PC-3 (cell line): Measurements from ENCODE around the gene SEC14L1. TPM values are rescaled to one million over a fixed set of nuclear protein-coding genes. Genes with fewer than 3 reads are reported as not detected.
A peak's percentile ranks its signal among the peaks of the same experiment; 100 is the strongest.

Experiments used
- ATAC-seq: fragments of 200-7000 bp; cut with Tn5 transposase; 2 replicates; pipeline ENCODE4 v1.9.1; 2020; ENCODE audit warnings: mild to moderate bottlenecking, moderate library complexity
- BruUV-seq: library from RNA; stranded (reverse); fragments of 400-500 nt; replicated peaks from 2 replicates; lab custom pipeline; 2021; lab: Mats Ljungman, UMichigan
- CTCF ChIA-PET: fragments of 300-600 bp; sonication (Branson Sonifier 250); formaldehyde crosslinking; loops from one replicate; lab custom pipeline; 2022; ENCODE audit warnings: antibody characterized with exemption; lab: Charles Lee
- POLR2A ChIA-PET: fragments of 300-600 bp; sonication (Branson Sonifier 250); formaldehyde crosslinking; loops from one replicate; lab custom pipeline; 2022; ENCODE audit warnings: antibody characterized with exemption; ENCODE audit not compliant: unreplicated experiment; lab: Charles Lee
- DNase-seq: peaks from one replicate; pipeline ENCODE4 v3.0.0-alpha.2; 2015
- H2AFZ ChIP-seq: fragments of 300-600 bp; sonication (generic); 2 replicates; pipeline ENCODE4 v1.6.0; 2016; ENCODE audit warnings: antibody characterized with exemption, low read length
- H3F3A ChIP-seq: fragments of 300-600 bp; sonication (generic); one replicate; pipeline ENCODE4 v1.6.0; 2017; ENCODE audit warnings: antibody characterized with exemption, low read length, control low read depth, mild to moderate bottlenecking; ENCODE audit not compliant: unreplicated experiment
- H3K27ac ChIP-seq: fragments of 300-600 bp; sonication (generic); 2 replicates; pipeline ENCODE4 v1.5.1; 2016; ENCODE audit warnings: mild to moderate bottlenecking, low read length
- H3K27me3 ChIP-seq: fragments of 300-600 bp; sonication (generic); 2 replicates; pipeline ENCODE4 v1.6.1; 2016; ENCODE audit warnings: low read length, mixed read lengths
- H3K36me3 ChIP-seq: fragments of 300-600 bp; sonication (generic); 2 replicates; pipeline ENCODE4 v1.6.1; 2016; ENCODE audit warnings: low read depth, mixed run types, low read length, mixed read lengths
- H3K4me1 ChIP-seq: fragments of 300-600 bp; sonication (generic); 2 replicates; pipeline ENCODE4 v1.5.1; 2016; ENCODE audit warnings: low read length; ENCODE audit not compliant: insufficient read depth
- H3K4me2 ChIP-seq: fragments of 300-600 bp; sonication (generic); 2 replicates; pipeline ENCODE4 v1.6.0; 2016; ENCODE audit warnings: low read length
- H3K4me3 ChIP-seq: fragments of 300-600 bp; sonication (generic); 2 replicates; pipeline ENCODE4 v1.5.1; 2016; ENCODE audit warnings: mild to moderate bottlenecking, low read length, mixed read lengths
- H3K79me2 ChIP-seq: fragments of 300-600 bp; sonication (generic); 2 replicates; pipeline ENCODE4 v1.6.1; 2017; ENCODE audit warnings: low read length, mixed read lengths
- H3K9ac ChIP-seq: fragments of 300-600 bp; sonication (generic); 2 replicates; pipeline ENCODE4 v1.6.0; 2016; ENCODE audit warnings: mild to moderate bottlenecking, low read length
- H3K9me2 ChIP-seq: fragments of 300-600 bp; sonication (generic); replicated peaks from 2 replicates; pipeline ENCODE4 v1.6.1; 2016; ENCODE audit warnings: mixed run types, low read length, mixed read lengths
- H3K9me3 ChIP-seq: fragments of 300-600 bp; sonication (generic); 2 replicates; pipeline ENCODE4 v1.6.1; 2016; ENCODE audit warnings: low read length, mixed read lengths
- H4K20me1 ChIP-seq: fragments of 300-600 bp; sonication (generic); 2 replicates; pipeline ENCODE4 v1.6.1; 2016; ENCODE audit warnings: low read length, mixed read lengths
- EZH2 ChIP-seq: fragments of 300-600 bp; sonication (generic); IDR thresholded peaks from one replicate; pipeline ENCODE4 v1.6.1; 2017; ENCODE audit warnings: antibody characterized with exemption, mild to moderate bottlenecking, low read length; ENCODE audit not compliant: unreplicated experiment
- EZH2phosphoT487 ChIP-seq: fragments of 300-600 bp; sonication (generic); IDR thresholded peaks from 2 replicates; pipeline ENCODE4 v1.6.1; 2018; ENCODE audit warnings: mild to moderate bottlenecking, antibody characterized with exemption, low read length, borderline replicate concordance
- intact Hi-C: fragments of 100-400 bp; cut with micrococcal nuclease; formaldehyde crosslinking; loops from 2 replicates; pipeline ENCODE4 v1.9.0; 2023
- total RNA-seq: library from RNA; depleted of rRNA; stranded (reverse); fragments of >200 nt; gene quantifications from 2 replicates; pipeline ENCODE4 v1.2.3, GENCODE V29; 2014
- TF ChIP-seq, protein P1 (sequence below): fragments of 300-600 bp; sonication (generic); conservative IDR thresholded peaks from 2 replicates; pipeline ENCODE4 v1.5.1; 2017; ENCODE audit warnings: antibody characterized with exemption, low read depth, mild to moderate bottlenecking, low read length

Gene SEC14L1
- total RNA-seq, 1 experiment from 2014 or later: 39.8 TPM

DNA sequence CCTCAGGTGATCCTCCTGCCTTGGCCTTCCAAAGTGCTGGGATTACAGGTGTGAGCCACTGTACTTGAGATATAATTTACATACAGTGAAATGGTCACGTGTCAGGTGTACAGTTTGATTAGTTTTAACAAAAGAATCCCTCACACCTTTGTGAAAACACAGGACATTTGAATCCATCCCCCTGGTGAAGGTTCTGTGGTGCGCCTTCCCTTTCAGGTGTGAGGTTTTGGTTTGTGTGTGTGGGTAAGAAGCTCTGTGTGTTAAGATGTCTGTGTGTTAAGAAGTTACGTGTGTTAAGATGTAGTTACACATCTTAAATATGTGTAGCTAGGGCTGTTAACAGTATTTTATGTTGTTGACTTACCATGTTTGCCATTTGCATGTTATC lies 4.4 kb downstream of the SEC14L1 start:
- Histone ChIP-seq H4K20me1 (no peaks in the 10 kb centered on the region), H3K36me3 (peaks cover 53% of the 10 kb centered on the region), H3K79me2 (peaks cover 89% of the 10 kb centered on the region), H3K4me2 (peak overlapping the region; percentile 66), H2AFZ (peak overlapping the region; percentile 25), H3K9me2 (no peaks in the 10 kb centered on the region), H3K27me3 (no peaks in the 10 kb centered on the region), H3K9ac (peak overlapping the region; percentile 45), H3F3A (no peaks in the 10 kb centered on the region), H3K27ac (peak overlapping the region; percentile 71), H3K4me1 (peaks cover 41% of the 10 kb centered on the region), H3K4me3 (peak overlapping the region; percentile 27), H3K9me3 (no peaks in the 10 kb centered on the region)
- ATAC-seq: no peak
- BruUV-seq: no TSS peak
- intact Hi-C loops: no loop called here
- ChIA-PET POLR2A (no interaction called here), CTCF (interaction anchor here (0.6 to 1.0 kb wide), 2 partner anchors 43 to 50 kb away, joined by 5 to 14 read pairs; no protein-coding TSS in a partner anchor)
- no peak for TF ChIP-seq EZH2phosphoT487
- TF ChIP-seq, protein P1, sequence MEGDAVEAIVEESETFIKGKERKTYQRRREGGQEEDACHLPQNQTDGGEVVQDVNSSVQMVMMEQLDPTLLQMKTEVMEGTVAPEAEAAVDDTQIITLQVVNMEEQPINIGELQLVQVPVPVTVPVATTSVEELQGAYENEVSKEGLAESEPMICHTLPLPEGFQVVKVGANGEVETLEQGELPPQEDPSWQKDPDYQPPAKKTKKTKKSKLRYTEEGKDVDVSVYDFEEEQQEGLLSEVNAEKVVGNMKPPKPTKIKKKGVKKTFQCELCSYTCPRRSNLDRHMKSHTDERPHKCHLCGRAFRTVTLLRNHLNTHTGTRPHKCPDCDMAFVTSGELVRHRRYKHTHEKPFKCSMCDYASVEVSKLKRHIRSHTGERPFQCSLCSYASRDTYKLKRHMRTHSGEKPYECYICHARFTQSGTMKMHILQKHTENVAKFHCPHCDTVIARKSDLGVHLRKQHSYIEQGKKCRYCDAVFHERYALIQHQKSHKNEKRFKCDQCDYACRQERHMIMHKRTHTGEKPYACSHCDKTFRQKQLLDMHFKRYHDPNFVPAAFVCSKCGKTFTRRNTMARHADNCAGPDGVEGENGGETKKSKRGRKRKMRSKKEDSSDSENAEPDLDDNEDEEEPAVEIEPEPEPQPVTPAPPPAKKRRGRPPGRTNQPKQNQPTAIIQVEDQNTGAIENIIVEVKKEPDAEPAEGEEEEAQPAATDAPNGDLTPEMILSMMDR: no peak
- TF ChIP-seq EZH2: no peak
- no peak for DNase-seq

DNA sequence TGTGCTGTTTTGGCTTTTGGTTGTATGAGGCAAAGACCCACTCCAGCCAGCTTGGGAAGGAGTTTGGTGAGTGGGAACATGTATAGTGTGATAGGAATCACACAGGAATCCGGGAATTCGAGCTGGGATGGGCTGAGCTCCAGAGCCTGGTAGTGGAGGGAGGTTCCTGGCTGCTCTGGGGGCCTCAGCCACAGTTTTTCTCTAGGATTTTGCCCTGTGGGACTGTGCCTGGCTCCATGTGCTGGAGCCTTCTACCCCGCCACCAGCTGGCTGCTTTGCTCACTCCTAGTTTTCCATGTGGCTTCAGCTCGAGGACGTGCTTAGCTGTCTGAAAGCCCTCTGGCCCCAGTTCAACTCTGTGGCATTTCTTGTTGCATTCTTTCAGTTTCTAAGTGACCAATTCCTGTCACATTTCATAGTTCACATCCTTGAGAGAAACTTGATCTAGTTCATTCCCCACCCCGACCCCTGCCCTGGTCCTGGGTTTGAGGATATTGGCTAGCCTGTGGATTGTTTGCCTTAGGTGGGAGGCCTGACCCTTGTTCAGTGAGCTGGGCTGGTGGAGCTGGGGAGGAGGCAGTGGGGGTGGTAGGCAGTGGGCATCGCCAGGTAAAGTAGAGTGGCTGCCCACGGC lies 5.0 kb downstream of the SEC14L1 start:
- peak overlapping the region; percentile 25 for H2AFZ ChIP-seq
- POLR2A ChIA-PET: no interaction called here
- peak overlapping the region; percentile 71 for H3K27ac ChIP-seq
- no peaks in the 10 kb centered on the region for H3K9me3 ChIP-seq
- no peaks in the 10 kb centered on the region for H3F3A ChIP-seq
- H3K4me3 ChIP-seq: peak overlapping the region; percentile 27
- ATAC-seq: peak; percentile 58
- peaks cover 40% of the 10 kb centered on the region for H3K4me1 ChIP-seq
- intact Hi-C loops: no loop called here
- TF ChIP-seq, protein P1: peak; percentile 38; the same call in 1 of the 2 replicates
- TF ChIP-seq EZH2phosphoT487: no peak
- H3K27me3 ChIP-seq: no peaks in the 10 kb centered on the region
- peaks cover 56% of the 10 kb centered on the region for H3K36me3 ChIP-seq
- no peaks in the 10 kb centered on the region for H4K20me1 ChIP-seq
- DNase-seq: peak; percentile 86
- H3K4me2 ChIP-seq: peak overlapping the region; percentile 66
- no TSS peak for BruUV-seq
- no peaks in the 10 kb centered on the region for H3K9me2 ChIP-seq
- peak overlapping the region; percentile 45 for H3K9ac ChIP-seq
- peaks cover 94% of the 10 kb centered on the region for H3K79me2 ChIP-seq
- CTCF ChIA-PET: interaction anchor here (0.5 to 1.0 kb wide), 5 partner anchors 18 to 417 kb away, joined by 3 to 14 read pairs (median 5); no protein-coding TSS in a partner anchor

DNA sequence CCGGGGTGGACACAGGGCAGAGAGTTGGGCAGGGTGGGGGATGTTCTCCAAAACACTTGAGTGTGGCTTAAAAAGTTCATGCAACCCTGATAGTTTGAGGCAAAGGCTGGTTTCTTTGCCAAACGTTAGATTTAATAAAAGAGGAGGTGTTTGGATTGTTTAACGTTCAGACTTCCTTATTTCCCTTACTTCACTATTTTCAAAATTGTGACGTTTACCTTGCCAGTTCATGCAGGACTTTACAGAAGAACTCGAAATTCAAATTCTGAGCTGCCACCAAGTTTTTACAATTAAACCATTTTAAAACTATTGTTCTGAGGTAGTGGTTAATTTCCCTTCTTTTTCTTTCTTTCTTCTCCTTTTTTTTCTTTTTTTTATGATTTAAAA lies 5.5 kb downstream of the SEC14L1 start:
- Histone ChIP-seq H3K4me2 (peak overlapping the region; percentile 66), H4K20me1 (no peaks in the 10 kb centered on the region), H3K27me3 (no peaks in the 10 kb centered on the region), H3K79me2 (peaks cover 99% of the 10 kb centered on the region), H3K9me2 (no peaks in the 10 kb centered on the region), H3K36me3 (peaks cover 60% of the 10 kb centered on the region), H3K4me1 (peaks cover 40% of the 10 kb centered on the region), H3K27ac (peak overlapping the region; percentile 71), H2AFZ (0 out of 2 replicates have a peak overlapping the region, but pooled peaks have one; percentile 25), H3F3A (no peaks in the 10 kb centered on the region), H3K9ac (peak overlapping the region; percentile 45; the same call in 1 of the 2 replicates), H3K9me3 (no peaks in the 10 kb centered on the region), H3K4me3 (peak overlapping the region; percentile 27)
- no peak for DNase-seq
- no peak for ATAC-seq
- POLR2A ChIA-PET: no interaction called here
- CTCF ChIA-PET: interaction anchor here (0.5 to 1.0 kb wide), 4 partner anchors 18 to 418 kb away, joined by 3 to 14 read pairs (median 8); no protein-coding TSS in a partner anchor
- TF ChIP-seq EZH2 (no peak), EZH2phosphoT487 (no peak)
- TF ChIP-seq, protein P1: no peak
- intact Hi-C loops: no loop called here
- BruUV-seq: no TSS peak
